HG03521 (cell line): ENCODE data around the gene NAPEPLD.
"Not testable (repeated sequence)": the region's sequence is repeated elsewhere in the genome, so short reads cannot be mapped to it uniquely, and the experiment has no call there.

Experiments
- ATAC-seq: cut with Tn5 transposase; IDR thresholded peaks from one replicate; pipeline ENCODE4 v1.9.1; 2021; ENCODE audit warnings: mild to moderate bottlenecking, moderate library complexity; ENCODE audit not compliant: unreplicated experiment

Gene NAPEPLD

DNA sequence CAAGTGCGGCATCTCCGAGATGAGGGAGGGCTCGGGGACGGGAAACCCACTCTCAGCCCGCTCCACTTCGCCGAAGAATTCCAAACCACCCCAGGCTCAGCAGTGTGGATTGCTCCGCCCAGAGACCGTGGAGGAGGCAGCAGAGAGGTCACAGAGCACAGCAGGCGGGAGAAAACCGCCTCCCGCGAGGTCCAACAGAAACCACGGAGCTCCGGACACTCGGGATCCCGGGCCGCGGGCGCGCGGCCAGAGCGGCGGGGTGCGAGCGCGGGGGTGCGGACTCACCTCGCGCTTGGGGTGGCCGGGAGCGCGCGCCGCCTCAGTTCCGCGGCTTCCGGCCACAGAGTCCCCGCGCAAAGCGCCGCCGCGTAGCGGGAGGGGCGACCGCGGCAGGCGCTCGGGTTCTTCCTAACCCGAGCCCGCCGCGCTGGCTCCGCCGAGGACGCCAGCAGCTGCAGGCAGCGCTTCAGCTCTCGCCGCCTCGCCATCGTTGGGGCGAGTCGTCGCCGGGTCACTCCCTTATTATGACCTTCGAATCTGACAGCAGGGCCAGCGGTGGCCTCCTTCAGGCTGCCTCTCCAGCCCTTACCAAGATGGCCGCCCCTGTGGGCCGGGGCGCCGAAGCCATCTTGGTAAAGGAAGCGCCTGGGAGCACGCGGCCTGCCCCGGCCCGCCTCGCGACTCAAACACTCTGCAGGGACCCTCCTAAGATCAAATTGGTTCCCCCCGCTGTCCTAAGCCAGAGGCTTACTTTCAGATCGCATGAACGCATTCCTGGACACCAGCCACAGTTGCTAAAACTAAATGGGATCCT is at the start of gene NAPEPLD:
Gene NAPEPLD, minus strand, starts transcription at position 106 of the 814 bp plus-strand sequence. CDS start 20,323 bp downstream, outside the sequence.
- ATAC-seq, result peak; percentile 82

DNA sequence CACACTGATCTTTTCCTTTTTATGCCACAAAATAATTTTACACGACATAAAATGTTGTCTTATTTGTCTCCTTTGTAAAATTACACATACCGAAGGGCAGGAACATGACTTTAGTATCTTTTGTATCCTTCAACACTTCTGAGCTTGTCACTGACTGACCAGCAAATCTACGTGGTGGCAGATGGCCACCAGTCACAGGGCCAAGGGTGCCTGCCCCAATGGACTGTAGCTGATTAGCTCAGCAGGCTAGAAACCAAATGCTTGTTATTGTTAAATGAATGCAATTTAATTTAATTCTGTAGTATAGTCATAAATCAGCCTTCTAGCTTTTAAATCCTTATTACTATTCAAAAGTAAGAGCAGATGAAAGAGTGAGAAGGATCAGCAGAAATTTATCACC is 49.2 kb upstream of the NAPEPLD start:
- not testable (repeated sequence) for ATAC-seq

DNA sequence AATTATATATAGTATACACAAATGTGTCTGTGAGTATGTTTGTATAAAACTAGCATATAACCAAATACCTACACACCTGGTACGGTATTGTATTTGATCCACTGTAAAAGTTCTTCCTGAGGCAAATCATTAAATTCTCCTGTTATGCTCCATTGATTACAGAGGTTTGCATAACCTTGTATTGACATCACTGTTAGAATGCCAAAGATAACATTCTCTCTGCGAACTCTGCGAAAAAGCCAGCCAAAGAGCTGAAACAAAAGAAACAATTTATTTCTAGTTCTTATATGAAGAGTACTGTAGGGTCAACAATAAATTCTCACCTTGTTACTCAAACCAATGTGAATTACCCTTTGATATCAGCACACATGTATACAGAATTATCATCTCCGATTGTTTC is 46.5 kb upstream of the NAPEPLD start:
- not testable (repeated sequence) for ATAC-seq

DNA sequence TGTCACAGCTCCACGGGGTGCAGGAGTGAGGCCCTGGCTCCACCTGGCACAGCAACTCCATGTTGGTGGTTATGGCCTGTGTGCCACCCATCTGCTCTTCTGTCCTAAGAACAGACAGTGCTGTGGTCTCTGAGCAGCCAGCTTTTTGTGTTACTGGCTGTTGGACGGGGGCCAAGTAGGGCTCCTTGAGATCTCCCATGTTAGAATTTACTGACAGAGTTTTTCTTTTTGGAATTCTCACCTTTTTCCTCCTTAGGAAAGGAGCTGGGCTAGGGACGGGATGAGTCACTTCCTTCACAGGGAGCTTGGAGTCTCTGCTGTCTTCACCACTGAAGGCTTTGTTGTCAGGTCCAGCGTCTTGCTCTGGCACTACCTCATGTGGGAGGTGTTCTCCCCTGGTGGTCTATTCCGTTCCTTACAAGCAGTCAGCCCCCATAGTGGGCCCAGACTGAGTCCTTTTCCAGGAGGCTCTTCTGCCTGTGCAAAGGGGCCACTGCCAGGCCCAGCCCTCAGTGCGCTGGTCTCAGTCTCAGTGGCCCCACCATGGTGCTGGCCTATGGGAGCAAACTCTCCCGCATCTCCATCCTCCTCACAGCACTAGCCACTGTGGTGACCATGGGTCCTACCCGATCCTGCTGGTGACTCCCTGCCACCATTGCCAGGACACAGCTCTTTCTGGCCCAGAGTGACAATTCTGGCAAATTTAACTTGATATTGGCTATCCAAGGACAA is 23.7 kb upstream of the NAPEPLD start:
- not testable (repeated sequence) for ATAC-seq

DNA sequence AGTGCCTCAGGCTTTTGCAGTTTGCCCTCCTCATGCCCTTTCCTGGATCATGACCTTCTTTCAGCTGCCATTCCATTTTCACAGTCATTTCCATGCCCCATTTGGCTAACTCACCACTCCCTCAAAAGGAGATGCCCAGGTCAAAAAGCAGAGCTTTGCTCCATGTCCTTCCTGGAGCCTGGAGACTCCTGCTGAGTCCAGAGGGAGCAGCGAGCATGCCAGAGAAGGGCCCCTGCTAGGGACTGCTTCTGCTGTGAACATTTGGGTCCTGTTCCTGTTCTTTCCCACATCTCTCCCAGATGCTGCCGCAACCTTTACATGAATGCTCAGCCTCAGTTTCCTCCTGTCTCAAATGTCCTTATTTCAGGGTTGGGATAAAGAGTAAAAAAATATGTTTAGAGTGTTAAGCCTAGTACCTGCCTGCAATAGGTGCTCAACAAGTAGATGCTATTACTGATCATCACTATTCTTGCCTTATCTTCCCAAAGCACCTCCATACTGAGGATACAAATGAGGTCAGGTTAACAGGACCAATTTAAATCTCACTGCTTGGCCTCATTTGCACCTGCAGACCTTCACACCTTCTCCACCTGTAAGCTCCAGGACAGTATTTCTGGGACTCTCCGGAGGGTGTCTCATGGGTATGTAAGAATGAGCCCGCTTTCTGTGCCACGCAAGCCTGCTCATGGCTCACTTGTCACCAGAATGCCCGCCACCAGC is 23.0 kb upstream of the NAPEPLD start:
- not testable (repeated sequence) for ATAC-seq

DNA sequence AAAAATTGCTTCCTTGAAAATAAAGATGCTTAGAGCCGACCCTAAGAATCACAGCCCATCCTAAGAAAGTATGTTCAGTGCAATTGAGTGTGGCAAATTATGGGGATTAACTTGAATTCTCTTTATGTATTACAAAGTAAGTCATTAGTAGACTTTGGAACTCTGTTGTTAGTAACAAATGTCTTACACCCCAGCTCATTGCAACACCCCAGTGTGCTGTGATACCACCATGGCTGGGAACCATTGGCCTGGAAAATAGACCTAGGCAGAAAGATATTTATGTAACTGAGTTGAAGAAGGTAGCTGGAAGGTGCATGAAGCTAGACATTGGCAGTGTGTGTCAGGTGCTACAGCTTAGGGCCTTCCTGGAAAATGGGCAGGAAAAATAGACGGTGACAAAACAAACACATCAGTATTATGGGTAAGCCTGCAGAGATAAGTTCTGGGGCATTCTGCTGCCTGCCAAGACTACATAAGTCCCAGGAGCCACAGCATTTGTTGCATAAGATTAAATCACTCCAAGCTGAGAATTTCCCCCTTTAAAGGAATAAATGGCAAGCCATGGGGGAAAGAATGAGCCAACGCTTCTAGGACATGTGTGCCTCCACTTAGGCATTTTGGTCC is 18.1 kb upstream of the NAPEPLD start:
- ATAC-seq, result not testable (repeated sequence)

DNA sequence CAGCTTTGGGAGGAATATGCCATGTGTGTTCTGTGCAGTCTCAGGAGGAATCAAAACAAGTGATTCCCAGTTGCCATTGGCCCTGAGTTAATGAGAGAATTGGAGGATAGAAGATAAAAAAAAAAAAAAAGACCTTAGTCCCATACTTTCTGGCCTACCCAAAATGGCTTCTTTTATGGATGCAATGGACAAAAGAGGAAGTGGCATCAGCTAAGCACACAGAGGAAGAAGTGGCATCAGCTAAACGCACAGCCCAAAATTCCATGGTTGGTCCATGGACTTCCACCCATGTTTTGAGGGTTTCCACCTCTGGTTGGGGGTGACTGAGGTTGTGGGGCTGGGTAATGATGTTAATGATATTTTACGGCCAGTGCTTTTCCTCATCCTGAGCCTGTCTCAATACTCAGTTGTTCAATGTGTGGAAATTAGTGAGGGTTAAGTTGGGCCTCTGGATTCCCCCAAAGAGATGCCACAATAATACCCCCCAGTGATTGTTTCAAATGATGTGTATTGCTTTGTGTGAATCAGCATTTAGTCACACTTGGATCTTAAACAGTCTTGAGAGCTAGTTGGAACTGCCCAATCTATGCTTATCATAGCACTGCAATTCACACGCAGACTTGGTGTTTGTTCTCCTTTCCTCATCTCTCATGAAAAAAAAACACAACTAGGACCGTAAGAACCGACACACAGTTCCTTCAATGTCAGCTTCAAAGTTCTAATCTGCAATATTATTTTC is 14.4 kb upstream of the NAPEPLD start:
- ATAC-seq, result not testable (repeated sequence)

DNA sequence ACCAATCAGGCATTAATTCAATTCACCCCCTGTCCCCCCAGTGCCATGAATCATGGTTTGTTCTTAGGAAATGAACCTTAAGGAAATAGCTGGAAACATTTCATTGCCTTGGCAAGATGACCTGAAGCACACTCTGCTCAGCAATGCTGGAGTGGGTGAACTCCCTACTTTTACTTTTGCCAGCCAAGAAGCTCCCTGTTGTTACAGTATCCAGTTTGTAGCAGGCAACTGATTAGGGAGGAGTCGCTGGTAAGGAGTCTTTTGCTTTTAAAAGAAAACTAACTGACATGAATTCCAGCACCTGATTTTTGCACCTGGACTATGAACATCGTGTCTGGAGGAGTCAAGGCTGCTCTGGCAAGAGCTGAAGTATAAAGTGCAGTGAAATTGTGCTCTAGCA is 13.7 kb upstream of the NAPEPLD start:
- ATAC-seq, result not testable (repeated sequence)

DNA sequence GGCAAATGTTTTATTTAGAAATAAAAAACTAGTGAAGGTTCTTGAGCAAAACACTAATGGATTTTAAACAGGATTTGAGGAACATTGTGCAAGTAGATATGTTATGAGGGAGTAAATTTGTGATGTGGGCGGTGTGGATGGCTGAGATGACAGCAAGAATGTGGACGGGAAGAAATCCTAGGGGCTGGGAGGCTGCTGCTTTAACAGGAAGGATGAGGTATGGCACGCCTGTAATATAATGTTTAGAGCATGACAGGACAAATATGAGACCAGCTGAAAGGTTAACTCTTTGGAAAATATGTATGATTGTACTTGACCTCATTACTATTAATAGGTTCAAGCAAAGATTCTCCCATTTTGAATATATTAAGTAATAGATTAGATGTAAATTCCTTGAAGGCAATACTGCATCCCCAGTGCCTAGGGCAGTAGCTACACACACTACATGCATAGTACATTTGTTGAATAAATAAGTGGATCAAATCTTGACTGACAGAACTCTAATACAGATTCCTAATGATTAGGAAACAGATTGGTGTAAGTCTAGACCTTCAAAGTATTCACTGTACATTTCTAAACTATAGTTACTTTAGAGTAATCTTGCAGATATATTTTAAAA is 13.2 kb upstream of the NAPEPLD start:
- not testable (repeated sequence) for ATAC-seq

DNA sequence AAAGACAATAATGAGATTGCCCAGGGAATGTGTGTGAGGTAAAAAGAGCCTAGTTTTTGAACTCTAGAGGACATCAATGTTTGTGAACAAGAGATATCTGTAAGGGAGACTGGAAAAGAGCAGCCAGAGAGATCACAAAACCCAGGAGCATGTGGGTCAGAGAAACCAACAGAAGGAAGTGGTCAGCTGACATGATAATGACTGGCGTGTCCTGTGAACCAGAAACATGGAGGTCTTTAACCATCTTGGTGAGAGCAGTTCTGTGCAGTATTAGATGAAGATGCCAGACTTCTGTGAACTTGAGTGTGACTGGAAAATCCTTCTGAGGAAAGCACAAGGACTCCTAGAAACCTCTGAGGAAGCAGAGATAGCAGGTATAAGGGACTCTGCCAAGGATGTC is 10.2 kb upstream of the NAPEPLD start:
- not testable (repeated sequence) for ATAC-seq

DNA sequence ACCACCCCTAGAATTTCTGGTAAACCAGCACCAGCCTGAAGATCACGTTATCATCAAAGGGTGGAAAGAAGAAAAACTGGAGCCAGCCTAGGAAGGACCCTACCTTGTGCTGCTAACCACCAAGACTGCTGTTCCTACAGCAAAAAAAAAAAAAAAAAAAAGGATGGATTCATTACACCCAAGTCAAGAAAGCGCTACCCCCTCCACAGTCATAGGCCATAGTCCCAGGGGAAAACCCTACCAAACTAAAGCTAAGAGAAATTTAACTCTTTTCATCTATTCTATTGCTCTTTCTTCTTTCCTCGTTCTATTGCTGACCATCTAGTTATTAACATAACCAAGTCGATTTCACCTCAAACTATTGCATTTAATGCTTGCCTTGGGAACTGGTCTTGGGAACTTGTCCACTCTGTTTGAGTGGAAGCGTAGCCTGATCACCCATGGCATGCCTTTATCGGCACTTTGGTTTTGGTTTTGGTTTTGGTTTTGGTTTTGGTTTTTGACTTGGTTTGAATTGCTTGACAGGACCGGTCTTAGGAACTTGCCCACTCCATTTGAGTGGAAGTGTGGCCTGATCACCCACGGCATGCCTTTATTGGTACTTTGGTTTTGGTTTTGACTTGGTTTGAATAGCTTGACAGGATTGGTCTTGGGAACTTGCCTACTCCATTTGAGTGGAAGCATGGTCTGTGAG is 6.6 kb upstream of the NAPEPLD start:
- not testable (repeated sequence) for ATAC-seq

DNA sequence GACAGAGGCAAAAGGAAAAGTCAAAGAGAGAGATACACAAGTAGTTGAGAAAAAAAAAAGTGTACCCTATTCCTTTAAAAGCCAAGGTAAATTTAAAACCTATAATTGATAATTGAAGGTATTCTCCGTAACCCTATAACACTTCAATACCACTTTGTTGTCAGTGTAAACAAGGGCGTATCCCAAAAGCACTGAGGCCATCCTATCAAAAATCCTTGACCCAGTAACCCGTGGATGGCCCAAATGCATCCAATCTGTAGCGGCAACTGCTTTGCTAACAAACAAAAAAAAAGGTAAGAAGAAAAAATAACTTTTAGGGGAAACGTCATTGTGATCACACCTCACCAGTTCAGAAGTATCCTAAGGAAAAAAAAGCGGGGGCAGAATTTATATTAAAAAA is 5.1 kb upstream of the NAPEPLD start:
- no peak for ATAC-seq

DNA sequence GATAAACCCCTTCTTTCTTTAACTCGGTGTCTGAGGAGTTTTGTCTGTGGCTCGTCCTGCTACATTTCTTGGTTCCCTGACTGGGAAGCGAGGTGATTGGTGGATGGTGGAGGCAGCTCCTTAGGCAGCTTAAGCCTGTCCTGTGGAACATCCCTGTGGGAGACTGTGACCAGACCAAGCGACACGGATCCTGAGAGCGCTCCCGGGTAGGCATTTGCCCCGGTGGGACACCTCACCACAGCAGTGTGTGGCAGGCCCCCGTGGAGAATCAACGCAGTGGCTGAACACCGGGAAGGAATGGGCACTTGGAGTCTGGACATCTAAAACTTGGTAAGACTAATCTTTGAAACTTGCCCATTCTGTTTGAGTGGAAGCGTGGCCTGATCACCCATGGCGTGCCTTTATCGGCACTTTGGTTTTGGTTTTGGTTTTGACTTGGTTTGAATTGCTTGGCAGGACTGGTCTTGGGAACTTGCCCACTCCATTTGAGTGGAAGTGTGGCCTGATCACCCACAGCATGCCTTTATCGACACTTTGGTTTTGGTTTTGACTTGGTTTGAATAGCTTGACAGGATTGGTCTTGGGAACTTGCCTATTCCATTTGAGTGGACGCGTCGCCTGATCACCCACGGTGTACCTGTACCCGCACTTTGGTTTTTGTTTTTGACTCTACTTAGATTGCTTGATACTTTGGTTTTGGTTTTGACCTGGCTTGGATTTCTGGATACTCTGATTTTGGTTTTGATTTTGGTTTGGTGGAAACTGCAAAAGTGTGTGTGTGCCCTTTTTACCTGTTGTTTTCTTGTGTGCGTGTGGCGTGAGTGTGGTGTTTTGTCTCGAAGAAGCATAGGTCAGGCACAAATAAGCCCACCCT is 4.1 kb upstream of the NAPEPLD start:
- not testable (repeated sequence) for ATAC-seq

DNA sequence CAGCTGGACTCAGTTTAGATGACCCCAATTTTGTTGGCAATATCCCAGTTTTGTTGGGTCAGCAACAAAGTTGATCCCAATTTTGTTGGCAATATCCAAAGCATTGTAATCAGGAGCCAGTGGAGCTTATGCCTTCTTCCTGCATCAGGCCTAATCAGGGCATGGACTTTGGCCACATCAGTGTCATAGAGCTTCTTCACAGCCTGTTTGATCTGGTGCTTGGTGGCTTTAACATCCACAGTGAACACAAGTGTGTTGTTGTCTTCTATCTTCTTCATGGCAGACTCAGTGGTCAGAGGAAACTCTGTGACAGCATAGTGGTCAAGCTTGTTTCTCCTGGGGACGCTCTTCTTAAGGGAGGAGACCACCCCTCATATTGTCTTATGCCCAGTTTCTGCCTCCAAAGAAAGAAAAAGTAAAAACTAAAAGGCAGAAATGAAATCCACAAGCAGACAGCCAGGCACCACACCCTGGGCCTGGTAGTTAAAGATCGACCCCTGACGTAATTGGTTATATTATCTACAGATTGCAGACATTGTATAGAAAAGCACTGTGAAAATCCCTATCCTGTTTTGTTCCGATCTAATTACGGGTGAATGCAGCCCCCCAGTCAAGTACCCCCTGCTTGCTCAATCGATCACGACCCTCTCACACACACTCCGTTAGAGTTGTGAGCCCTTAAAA is 3.2 kb upstream of the NAPEPLD start:
- ATAC-seq, result not testable (repeated sequence)

DNA sequence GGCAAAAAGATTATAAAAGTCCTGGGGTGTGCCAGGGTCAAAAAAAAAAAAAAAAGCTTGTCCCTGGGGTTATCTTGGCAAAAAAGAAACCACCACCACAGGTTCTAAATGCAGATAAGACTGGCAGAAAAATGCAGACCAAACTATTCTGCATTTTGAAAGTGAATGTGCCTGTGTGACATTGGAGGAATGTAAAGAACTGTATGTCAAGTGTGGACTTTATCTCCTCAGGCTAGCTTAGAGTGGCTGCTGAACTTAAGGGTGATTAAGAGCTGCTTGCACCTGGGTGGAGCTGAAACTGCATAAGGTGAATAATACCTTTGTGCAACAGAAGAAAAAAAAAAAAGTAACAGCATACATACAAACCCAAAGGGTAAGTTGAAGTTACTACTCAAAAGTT is 1.3 kb upstream of the NAPEPLD start:
- ATAC-seq, result no peak

DNA sequence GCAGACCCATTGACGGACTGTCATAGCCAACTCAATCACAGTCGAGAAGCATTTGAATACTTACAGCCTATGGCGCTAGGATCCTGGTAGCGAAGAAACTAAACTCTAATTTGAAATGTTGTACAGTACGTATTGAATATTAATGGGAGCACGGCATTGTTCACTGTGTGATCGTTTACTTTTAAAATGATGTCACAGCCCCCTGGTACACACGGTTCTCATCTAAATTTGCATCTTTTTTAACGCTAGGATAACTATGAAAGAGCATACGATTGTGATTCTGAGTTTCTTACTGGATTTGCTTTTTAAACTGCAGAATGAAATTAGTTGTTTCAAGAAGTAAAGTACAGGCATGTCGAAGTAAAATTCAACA is 895 bp upstream of the NAPEPLD start:
- peak; percentile 12 for ATAC-seq

DNA sequence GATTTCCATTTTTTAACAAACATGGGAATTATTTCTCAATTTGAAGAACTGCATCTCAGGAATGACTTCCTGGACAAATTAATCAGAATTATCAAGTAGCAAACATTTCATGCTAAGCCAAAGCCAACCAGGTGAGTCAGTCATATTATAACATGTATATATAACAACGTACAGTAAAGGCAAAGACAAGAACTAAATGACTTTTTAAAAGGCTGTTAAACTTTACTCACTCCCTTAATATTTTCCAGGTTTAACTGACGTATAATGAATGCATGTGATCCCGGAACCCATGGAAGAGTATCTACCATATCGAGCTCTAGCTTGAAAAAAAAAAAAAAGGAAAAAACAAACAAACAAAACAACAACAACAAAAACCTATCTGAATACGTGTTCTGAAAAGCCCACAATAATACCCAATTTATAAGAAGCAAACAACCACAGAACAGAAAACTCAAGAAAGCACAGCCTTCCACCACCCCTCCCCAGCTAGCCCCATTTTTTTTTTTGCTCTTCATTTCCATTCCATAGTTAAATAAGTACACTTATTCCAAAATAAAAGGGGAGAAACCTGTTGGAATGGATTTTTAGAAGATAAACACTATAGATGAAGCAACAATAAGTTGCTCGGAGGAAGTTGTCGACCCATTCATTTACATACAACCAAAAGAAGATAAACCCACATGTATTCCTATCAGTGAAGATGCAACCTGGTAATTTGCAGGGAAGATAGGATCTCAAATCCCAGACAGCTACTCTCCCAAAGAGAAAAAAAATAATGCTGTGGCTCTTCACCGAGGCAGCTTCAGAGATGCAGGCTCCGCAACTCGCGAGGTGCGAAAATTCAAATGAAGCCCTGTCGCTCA is 537 bp downstream of the NAPEPLD start:
- ATAC-seq, result no peak
